Breast epithelium (tissue), 4 donors: ENCODE data around the gene MRTFA. TPM values are rescaled to one million over a fixed set of nuclear protein-coding genes. Genes with fewer than 3 reads are reported as not detected.
A peak's percentile ranks its signal among the peaks of the same experiment; 100 is the strongest.

ENCODE experiments used
- DNase-seq, 2 donors: peaks; one replicate each; pipeline ENCODE4 v3.0.0-alpha.2; 2019; ENCODE audit warnings: low spot score in 2 of 2
- H3K27ac ChIP-seq, 2 donors: fragments of 200-600 bp; sonication (generic) in 1 of 2; one replicate each; pipeline ENCODE4 v1.5.1; 2016 to 2019; ENCODE audit warnings: mild to moderate bottlenecking in 1 of 2
- H3K27me3 ChIP-seq, 2 donors: fragments of 200-600 bp; sonication (generic) in 1 of 2; one replicate each; pipeline versions ENCODE4 v1.5.1 to v1.6.0; 2017 to 2019; ENCODE audit warnings: control low read depth in 1 of 2, mild to moderate bottlenecking in 1 of 2
- H3K36me3 ChIP-seq: fragments of 200-600 bp; one replicate; pipeline ENCODE4 v1.5.1; 2019
- H3K4me1 ChIP-seq, 2 donors: fragments of 200-600 bp; sonication (generic); one replicate each; pipeline ENCODE4 v1.5.1; 2016 to 2019; ENCODE audit warnings: control low read depth in 1 of 2
- H3K4me3 ChIP-seq, 3 donors: fragments of 200-600 bp; sonication (generic); 1 replicate in 2 of 3; 2 replicates in 1 of 3; pipeline ENCODE4 v1.5.1; 2016 to 2019; ENCODE audit warnings: mild to moderate bottlenecking in 3 of 3, moderate library complexity in 2 of 3
- H3K9me3 ChIP-seq, 2 donors: fragments of 200-600 bp; sonication (generic) in 1 of 2; one replicate each; pipeline ENCODE4 v1.5.1; 2016 to 2019; ENCODE audit warnings: control low read depth in 1 of 2
- CTCF ChIP-seq, 3 donors: fragments of 450-650 bp; IDR thresholded peaks; one replicate each; pipeline ENCODE4 v1.5.1; 2016 to 2017; ENCODE audit warnings: antibody characterized with exemption in 3 of 3, mild to moderate bottlenecking in 3 of 3, moderate library complexity in 3 of 3
- POLR2A ChIP-seq: fragments of 450-650 bp; IDR thresholded peaks from one replicate; pipeline ENCODE4 v1.6.1; 2016; ENCODE audit warnings: antibody characterized with exemption, mild to moderate bottlenecking, moderate library complexity
- POLR2AphosphoS5 ChIP-seq, 3 donors: sonication (generic); formaldehyde crosslinking; IDR thresholded peaks; one replicate each; pipeline ENCODE4 v1.6.1; 2017; ENCODE audit warnings: antibody characterized with exemption in 3 of 3
- intact Hi-C: fragments of 100-400 bp; cut with DNase I; formaldehyde crosslinking; loops from one replicate; pipeline ENCODE4 v1.15.1; 2023; ENCODE audit warnings: low total_unique reads
- total RNA-seq, 3 donors: library from RNA; depleted of rRNA; stranded (reverse); fragments of >200 nt; gene quantifications; one replicate each; pipeline ENCODE4 v1.1.0, GENCODE V29; 2016

MRTFA gene
- total RNA-seq, 3 donors from 2014 or later: 47.0 to 69.2 (median 65.7) TPM

GRCh38 chr22:40414311-40414710 lies 222.2 kb downstream of the MRTFA start:
- Histone ChIP-seq H3K9me3 (no peaks in the 10 kb centered on the region), H3K27me3 (no peaks in the 10 kb centered on the region), H3K4me3 (no peak overlapping the region), H3K4me1 (no peaks in the 10 kb centered on the region), H3K36me3 (no peaks in the 10 kb centered on the region), H3K27ac (peak overlapping the region; percentile 26 to 48)
- no peak for DNase-seq
- intact Hi-C loops: no loop called here
- TF ChIP-seq POLR2A (no peak), CTCF (IDR thresholded peaks at IDR 0.05) (no peak), POLR2AphosphoS5 (IDR thresholded peaks at IDR 0.05) (no peak)

GRCh38 chr22:40413873-40414272 lies 222.6 kb downstream of the MRTFA start:
- intact Hi-C loops: no loop called here
- no peak for DNase-seq
- no peaks in the 10 kb centered on the region for H3K9me3 ChIP-seq
- no peak overlapping the region for H3K4me3 ChIP-seq
- no peak overlapping the region for H3K27ac ChIP-seq
- no peaks in the 10 kb centered on the region for H3K27me3 ChIP-seq
- H3K36me3 ChIP-seq: no peaks in the 10 kb centered on the region
- TF ChIP-seq CTCF (IDR thresholded peaks at IDR 0.05) (no peak), POLR2AphosphoS5 (IDR thresholded peaks at IDR 0.05) (no peak), POLR2A (no peak)
- no peaks in the 10 kb centered on the region for H3K4me1 ChIP-seq

- no peak overlapping the region for H3K4me3 ChIP-seq
- no peak for TF ChIP-seq POLR2A
- no peak for TF ChIP-seq CTCF (IDR thresholded peaks at IDR 0.05)
- TF ChIP-seq POLR2AphosphoS5 (IDR thresholded peaks at IDR 0.05): no peak
- H3K4me1 ChIP-seq: no peaks in the 10 kb centered on the region
- no peak for DNase-seq
- intact Hi-C loops: no loop called here
- H3K27ac ChIP-seq: no peak overlapping the region
- H3K9me3 ChIP-seq: no peaks in the 10 kb centered on the region
- no peaks in the 10 kb centered on the region for H3K27me3 ChIP-seq
- H3K36me3 ChIP-seq: no peaks in the 10 kb centered on the region
Observed at GRCh38 chr22:40412441-40412840, 224.1 kb downstream of the MRTFA start.

GRCh38 chr22:40411506-40411861 lies 225.0 kb downstream of the MRTFA start:
- no peaks in the 10 kb centered on the region for H3K9me3 ChIP-seq
- intact Hi-C loops: no loop called here
- no peaks in the 10 kb centered on the region for H3K4me1 ChIP-seq
- no peaks in the 10 kb centered on the region for H3K27me3 ChIP-seq
- TF ChIP-seq CTCF (IDR thresholded peaks at IDR 0.05) (no peak), POLR2A (no peak), POLR2AphosphoS5 (IDR thresholded peaks at IDR 0.05) (no peak)
- H3K36me3 ChIP-seq: peaks cover under 1% of the 10 kb centered on the region
- DNase-seq: peak in 1 of 2 donors; percentile 50
- no peak overlapping the region for H3K4me3 ChIP-seq
- H3K27ac ChIP-seq: no peak overlapping the region

GRCh38 chr22:40410731-40411505 lies 225.6 kb downstream of the MRTFA start:
- no peak for TF ChIP-seq CTCF (IDR thresholded peaks at IDR 0.05)
- no peak for TF ChIP-seq POLR2A
- no peak for TF ChIP-seq POLR2AphosphoS5 (IDR thresholded peaks at IDR 0.05)
- intact Hi-C loops: no loop called here
- no peaks in the 10 kb centered on the region for H3K4me1 ChIP-seq
- H3K27me3 ChIP-seq: no peaks in the 10 kb centered on the region
- no peaks in the 10 kb centered on the region for H3K9me3 ChIP-seq
- H3K4me3 ChIP-seq: no peak overlapping the region
- H3K36me3 ChIP-seq: peaks cover 6% of the 10 kb centered on the region
- DNase-seq: no peak
- H3K27ac ChIP-seq: peak overlapping the region; percentile 44 to 55
